LHCN-M2 (cell line): ENCODE data around the gene TPGS1. TPM values are rescaled to one million over a fixed set of nuclear protein-coding genes. Genes with fewer than 3 reads are reported as not detected.

ENCODE experiments used
- DNase-seq: peaks from one replicate; pipeline ENCODE4 v3.0.0-alpha.2; 2012; ENCODE audit warnings: low read depth
- polyA plus RNA-seq: library from polyadenylated mRNA; unstranded; fragments of >200 nt; gene quantifications from one replicate; pipeline ENCODE4 v1.2.1, GENCODE V29; 2012; ENCODE audit warnings: missing spikeins
- total RNA-seq: library from RNA; depleted of rRNA; stranded (reverse); fragments of >200 nt; gene quantifications from 2 replicates; pipeline ENCODE4 v1.2.3, GENCODE V29; 2014; rRNA removed

TPGS1 gene, protein sequence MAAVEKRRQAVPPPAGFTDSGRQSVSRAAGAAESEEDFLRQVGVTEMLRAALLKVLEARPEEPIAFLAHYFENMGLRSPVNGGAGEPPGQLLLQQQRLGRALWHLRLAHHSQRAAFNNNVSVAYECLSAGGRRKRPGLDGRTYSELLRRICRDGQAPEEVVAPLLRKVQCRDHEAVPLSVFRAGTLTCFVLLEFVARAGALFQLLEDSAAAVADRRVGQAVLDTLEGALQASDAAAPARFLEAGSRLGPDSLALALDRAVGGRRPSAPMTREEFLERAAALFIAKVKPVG
- 84.8 and 85.9 TPM in 2 replicates for total RNA-seq
- polyA plus RNA-seq: 19.2 TPM

DNA sequence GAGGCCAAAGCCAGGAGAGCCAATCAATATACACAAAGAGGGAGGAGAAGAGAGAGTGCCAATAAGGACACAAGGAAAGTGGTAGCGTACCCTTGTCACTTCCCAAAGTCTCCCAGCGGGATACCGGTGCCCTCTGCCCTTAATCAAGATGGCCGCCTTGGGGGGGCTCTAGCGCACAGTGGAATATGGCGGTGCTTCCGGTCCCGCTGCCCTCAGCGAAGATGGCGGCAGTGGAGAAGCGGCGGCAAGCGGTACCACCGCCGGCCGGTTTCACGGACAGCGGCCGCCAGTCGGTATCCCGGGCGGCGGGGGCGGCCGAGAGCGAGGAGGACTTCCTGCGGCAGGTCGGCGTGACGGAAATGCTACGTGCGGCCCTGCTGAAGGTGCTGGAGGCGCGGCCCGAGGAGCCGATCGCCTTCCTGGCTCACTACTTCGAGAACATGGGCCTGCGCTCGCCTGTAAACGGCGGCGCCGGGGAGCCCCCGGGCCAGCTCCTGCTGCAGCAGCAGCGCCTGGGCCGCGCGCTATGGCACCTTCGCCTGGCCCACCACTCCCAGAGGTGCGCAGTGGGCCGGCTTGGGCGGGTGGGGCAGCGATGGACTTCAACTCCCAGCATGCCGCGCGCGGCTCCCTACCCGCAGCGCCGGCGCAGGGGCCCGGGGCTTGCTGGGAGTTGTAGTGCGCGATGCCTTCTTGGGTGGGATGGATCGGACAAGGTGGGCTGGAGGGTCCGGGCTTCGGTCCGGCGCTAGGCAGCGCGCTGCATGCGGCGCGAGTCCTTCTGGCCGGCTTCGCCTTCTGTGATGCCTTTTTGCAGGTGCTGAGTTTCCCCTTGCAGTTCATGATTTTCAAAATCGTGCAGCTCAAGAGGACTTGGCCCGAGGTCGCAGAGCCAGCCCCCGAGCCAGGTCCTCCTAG lies at the start of gene TPGS1:
Gene TPGS1, plus strand, starts transcription at position 212 of the 918 bp plus-strand sequence. Its CDS starts 10 bp downstream, at position 222.
- DNase-seq: peak; percentile 100

DNA sequence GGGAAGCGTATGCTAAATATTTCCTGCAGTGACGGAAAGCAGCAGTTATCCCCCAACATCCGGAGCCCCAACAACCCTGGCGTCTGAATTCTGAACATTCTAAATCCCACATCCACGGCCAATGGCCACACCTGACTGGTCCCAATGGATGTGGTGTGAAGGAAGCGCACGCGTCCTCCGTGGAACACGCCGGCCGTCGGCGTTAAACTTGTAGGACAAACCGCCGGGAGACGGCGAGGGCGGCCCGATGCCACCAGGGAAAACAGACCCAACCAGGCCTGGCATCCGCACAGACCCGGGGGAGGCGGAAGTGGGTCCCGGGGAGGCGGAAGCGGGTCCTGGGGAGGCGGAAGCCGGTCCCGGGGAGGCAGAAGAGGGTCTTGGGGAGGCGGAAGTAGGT lies 49.7 kb upstream of the TPGS1 start:
- DNase-seq: no peak

DNA sequence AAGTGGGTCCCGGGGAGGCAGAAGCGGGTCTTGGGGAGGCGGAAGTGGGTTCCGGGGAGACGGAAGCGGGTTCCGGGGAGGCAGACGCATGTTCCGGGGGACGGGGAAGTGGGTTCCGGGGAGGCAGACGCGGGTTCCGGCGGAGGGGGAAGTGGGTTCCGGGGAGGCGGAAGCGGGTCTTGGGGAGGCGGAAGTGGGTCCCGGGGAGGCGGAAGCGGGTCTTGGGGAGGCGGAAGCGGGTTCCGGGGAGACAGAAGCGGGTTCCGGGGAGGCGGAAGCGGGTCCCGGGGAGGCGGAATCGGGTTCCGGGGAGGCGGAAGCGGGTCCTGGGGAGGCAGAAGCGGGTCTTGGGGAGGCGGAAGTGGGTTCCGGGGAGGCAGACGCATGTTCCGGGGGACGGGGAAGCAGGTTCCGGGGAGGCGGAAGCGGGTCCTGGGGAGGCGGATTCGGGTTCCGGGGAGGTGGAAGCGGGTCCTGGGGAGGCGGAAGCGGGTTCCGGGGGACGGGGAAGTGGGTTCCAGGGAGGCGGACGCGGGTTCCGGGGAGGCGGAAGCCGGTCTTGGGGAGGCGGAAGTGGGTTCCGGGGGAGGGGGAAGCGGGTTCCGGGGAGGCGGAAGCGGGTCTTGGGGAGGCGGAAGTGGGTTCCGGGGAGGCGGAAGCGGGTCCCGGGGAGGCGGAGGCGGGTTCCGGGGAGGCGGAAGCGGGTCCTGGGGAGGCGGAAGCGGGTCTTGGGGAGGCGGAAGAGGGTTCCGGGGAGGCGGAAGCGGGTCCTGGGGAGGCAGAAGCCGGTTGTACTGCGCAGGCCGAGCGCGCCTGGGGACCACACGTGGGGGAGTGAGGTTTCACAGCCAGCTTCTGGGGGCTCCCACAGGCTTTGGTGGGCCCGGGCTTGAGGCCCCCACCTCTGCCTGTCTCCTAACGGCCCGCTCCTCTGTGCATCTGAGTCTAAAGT lies 48.9 kb upstream of the TPGS1 start:
- DNase-seq: no peak

DNA sequence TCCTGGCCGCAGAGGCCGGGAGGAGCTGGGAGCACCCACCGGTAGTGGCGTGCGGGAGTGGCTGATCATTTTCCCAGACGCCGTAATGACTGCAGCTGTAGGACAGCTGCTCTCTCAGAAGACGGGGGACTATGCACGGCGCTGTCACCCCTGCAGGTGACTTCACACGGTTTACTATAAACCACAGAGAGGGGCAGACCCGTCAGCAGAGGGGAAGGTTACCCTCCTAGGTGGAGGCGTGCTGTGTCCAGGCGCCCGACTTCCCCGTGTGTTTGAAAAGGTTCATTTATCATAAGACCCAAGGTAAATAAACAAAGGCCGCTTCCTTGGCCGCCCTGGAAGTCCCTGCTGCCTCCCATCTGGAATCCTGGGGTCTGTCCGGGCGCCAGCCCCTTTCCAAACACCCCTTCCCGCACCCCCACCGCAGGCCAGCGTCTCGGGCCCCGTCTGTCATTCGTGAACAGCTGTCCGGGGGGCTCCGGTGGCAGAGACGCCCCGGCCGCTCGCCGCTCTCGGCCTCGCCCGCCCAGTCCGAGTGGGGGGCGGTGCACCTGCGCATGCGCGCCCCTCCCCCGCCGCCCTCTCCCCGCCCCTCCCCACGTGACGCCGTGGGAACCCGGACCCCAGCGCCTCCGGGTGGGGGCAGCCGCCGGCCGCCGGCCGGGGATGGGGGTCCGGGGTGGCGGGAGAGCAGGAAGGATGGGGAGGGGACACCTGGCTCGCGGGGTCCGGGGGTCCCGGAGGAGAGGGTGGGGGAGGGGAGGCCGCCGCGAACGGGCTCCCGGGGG lies 47.4 kb upstream of the TPGS1 start:
- DNase-seq: peak; percentile 29

DNA sequence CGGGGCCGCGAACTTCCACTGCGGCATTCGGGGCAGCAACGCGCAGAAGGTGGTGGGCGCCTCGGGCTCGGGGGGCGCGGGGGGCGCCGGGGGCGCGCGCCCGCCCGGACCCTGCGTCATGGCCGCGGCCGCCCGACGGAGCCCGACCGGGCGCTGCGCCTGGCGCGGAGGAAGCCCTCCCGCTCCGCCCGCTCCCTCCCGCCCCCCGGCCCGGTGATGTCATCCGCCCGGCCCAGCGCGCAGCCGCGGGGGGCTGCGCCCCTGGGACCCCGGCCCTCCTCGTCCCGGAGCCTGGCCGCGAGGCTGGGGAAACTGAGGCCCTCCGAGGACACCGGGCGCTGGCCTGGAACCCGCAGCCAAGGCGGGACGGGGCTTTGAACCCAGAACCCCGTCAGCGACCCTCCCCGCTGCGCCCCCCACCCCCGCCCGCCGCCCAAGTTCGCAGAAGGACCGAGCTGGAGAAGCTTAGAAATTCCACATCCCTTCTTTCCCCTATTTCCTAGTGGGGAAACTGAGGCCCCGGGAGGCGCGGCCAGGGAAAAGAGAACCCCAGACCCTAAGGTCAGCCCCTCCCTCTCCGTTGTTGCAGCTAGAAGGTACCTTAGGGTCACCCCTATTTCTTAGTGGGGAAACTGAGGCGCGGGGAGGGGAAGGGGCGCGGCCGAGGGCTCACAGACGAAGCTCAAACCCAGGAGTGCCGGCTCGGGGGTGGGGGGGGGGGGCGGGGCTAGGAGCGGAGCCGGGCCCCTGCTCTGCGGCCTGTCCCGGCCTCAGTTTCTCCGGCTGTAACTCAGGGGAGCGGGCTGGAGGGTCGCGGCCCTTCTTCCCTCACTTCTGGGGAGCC lies 46.2 kb upstream of the TPGS1 start, which contains the start of gene SHC2:
Gene SHC2, minus strand, starts transcription at position 157 of the 844 bp plus-strand sequence. Its CDS starts 37 bp downstream, at position 120.
- no peak for DNase-seq

DNA sequence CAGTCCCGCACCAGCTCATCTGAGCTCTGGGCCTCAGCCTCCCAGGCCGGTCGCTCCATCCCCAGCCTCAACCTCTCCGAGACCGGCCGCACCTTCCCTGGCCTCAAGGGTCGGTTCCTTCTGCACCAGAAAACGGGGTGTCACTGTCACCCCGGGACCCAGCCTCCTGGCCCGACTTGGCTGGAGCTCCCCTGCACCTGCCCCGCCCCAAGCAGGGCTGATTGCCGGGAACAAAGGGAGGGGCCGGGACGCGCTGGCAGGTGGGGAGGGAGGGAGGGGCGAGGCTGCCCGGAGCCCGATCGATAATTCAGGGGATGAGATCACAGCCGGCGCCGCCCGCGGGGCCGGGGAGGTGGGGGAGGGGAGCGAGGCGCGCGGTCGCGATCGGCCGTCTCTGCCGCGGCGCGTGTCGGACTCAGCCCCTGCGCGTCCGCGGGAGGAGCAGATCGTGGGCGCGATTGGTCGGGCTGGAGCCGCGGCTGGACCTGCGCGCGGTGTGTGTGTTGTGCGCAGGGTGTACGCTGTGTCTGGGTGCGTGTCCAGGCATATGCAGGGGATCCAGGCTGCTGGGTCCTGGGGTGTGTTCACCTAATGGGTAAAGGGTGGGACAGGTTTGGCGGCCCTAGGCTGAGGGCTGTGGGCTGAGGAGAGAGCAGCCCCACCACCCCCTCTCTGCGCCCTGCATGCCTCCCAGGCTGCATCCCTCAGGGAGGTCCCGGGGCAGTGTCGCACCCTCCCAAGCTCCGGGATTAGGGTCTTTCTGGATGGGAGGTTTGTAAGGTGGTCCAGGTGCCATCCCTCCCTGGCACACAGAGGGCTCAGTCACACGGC lies 45.4 kb upstream of the TPGS1 start:
- no peak for DNase-seq

DNA sequence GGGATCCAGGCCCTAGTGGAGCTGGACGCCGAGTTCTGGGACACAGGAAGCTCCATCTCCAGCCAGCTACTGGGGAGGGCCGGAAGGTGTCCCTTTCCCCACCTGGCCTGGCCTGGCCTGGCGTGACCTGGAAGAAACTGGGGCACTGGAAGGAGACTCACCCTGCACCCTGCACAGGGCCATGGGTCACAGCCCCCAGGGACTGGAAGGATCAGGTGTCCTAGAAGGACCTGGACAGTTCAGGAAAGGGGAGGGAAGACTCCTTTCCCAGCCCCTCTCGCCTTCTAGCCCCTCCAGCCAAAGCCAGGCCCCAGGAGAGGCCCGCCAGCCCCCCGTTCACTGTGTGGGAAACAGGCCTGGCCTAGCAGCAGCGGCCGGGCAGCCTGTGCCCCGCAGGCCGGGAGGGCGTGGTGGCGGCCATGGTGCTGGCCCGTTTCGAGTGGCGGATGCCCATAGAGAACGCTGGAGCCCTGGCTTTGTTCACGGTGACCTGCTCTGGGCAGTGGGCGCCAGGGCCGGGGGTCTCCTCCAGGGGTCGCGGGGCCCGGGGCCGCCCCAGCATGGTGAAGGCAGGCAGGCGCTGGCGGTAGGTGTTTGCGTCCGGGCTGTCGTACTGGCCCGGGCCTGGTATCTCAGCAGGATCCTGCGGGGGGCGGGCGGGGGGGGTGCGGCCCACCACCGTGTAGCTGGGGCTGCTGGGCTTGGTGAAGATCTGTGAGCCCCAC lies 43.7 kb upstream of the TPGS1 start:
- no peak for DNase-seq

DNA sequence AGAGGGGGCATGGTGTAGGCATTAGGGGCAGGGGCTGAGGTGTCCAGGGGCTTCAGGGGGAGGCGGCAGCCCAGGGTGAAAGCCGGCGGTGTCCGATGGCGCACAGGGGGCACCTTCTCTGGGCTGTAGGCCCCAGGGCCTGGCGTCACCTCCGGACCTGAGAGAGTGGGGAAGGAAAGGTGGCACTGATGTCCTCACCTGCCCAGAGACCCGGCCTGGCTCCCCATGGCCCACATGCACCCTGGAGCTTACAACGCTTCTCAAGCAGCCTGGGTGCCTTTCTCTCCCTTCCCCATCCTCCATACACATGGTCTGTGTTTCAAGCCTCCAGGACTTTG lies 43.1 kb upstream of the TPGS1 start:
- no peak for DNase-seq

DNA sequence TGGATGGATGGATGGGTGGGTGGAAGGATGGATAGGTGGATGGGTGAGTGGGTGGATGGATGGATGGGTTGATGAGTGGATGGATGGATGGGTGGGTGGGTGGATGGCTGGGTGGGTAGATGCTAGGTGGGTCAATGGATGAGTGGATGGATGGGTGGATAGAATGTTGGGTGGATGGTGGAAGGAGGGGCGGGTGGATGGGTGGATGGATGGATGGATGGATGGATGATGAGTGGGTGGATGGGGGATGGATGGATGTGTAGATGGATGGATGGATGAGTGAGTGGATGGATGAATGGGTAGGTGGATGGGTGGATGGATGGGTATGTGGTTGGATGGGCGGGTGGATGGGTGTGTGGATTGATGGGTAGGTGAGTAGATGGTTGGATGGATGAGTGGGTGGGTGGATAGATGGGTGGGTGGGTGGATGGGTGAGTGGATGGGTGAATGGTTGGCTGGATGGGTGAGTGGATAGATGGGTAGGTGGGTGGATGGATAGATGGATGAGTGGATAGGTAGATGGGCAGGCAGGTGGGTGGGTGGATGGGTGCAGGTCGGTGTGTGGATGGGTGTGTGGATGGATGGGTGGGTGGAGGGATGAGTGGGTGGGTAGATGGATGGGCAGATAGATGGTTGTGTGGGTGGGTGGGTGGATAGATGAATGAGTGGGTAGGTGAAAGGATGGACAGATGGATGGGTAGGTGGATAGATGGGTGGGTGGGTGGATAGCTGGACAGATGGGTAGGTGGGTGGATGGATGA lies 42.1 kb upstream of the TPGS1 start:
- no peak for DNase-seq

DNA sequence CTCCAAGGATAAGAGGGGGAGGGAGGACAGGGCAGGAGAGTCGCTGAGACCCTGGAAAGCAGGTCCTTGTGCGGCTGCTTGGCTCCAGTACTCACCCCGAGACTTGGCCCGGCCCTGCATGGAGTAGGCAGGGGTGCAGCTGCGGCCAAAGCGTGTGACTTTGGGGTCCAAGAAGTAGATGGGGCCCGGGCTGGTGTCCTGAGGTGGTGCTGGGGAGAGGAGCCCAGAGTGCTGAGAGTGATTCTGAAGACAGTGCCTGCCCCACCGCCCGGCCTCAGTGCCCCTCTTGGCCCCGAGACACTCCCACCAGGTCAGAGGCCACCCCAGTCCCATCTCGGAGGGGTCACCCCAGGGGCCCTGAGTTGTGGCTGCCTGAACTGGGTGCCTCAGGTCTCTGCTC lies 39.7 kb upstream of the TPGS1 start:
- DNase-seq: no peak

DNA sequence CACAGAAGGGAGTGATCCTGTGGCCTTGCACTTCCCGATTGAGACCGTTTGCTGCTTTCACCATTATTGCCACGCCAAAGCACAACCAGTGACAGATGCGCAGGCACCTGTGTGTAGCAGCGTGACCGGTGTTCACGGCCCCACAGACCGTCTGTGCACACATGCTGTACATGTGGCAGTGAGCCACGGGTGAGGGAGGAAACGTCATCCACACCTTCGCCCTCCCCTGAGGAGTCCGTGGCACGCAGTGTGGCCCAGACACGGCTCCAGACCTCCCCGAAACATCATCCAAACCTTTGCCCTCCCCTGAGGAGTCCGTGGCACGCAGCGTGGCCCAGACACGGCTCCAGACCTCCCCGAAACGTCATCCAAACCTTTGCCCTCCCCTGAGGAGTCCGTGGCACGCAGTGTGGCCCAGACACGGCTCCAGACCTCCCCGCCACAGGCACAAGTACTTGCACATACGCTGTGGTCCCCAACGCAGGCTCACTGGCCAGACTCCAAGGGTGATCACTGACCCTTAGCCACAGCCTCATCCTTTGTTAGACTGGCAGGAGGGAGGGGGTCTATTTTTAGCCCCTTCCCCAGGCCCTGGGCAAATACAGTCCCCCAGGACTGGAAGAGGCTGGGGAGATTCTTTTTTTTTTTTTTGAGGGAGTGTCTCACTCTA lies 38.6 kb upstream of the TPGS1 start:
- no peak for DNase-seq

DNA sequence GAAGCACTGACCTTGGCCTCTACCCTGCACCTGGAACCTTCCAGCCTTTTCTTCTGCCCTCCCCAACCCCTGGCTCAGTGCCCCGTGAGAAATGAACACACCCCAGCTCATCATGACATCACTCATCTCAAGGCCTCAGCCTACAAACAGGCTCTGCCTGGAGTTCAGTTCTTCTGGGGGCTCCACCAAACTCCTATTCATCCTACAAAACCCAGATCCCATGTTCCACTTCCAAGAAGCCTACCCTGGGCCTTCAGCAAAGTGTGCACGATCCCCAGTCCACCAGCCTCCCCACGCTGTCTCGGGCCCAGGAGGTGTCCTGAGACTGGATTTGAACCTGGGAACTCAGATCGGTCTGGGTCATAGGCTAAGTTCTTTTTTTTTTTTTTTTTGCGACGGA lies 37.5 kb upstream of the TPGS1 start:
- no peak for DNase-seq

DNA sequence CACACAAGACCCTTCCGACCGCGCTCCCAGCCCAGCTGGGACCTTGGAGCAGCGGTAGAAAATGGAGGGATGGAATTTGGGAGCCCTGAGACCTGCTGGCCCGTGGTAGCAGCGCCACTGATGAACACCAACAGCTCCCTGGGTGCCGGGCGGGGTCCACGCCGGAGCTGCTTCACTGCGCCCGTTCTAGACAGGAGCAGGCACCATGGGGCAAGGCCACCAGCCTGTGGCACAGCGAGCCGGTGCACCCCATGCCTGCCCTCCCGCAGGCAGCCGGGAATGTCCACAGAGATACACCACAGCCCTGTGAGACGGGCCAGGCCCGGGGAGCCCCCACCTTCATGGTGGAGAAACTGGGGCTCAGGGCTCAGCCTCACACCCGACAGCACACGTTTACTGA lies 36.6 kb upstream of the TPGS1 start:
- no peak for DNase-seq

DNA sequence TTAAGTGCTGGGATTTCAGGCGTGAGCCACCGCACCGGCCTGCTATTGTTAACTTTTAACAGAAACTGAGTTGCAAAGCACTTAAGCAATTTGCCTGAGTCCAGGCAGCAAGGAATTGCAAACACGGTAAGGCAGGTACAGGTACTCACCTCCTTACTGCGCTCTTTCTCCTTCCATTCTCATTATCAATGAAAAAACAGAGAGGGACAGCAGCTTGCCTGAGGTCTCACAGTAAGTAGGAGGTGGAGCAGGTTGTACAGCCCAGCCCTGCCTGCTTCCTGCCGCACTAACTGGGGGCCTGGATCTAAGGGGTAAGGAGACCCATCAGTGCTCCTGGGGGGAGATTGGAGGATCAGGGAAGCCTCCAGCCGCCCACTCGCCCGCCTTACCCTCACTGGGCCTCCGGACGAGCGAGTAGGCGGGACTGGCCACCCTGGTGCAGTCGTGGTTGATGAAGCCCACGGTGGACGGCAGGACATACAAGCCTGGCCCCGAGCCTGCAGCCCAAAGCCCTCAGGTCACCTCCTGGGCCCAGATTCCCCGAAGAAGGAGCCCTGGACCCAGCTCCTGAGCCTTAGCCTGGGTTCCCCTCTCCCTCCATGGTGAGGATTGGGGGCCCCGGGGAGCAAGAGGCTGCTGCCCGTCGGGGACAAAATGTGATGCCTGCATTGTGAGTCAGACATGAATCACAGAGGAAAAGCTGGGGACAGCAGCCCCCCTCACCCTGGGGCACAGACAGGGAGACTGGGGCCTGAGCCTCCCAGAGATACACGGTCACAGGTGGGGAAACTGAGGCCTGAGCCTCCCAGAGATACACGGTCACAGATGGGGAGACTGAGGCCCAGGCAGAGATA lies 35.1 kb upstream of the TPGS1 start:
- DNase-seq: peak; percentile 26

DNA sequence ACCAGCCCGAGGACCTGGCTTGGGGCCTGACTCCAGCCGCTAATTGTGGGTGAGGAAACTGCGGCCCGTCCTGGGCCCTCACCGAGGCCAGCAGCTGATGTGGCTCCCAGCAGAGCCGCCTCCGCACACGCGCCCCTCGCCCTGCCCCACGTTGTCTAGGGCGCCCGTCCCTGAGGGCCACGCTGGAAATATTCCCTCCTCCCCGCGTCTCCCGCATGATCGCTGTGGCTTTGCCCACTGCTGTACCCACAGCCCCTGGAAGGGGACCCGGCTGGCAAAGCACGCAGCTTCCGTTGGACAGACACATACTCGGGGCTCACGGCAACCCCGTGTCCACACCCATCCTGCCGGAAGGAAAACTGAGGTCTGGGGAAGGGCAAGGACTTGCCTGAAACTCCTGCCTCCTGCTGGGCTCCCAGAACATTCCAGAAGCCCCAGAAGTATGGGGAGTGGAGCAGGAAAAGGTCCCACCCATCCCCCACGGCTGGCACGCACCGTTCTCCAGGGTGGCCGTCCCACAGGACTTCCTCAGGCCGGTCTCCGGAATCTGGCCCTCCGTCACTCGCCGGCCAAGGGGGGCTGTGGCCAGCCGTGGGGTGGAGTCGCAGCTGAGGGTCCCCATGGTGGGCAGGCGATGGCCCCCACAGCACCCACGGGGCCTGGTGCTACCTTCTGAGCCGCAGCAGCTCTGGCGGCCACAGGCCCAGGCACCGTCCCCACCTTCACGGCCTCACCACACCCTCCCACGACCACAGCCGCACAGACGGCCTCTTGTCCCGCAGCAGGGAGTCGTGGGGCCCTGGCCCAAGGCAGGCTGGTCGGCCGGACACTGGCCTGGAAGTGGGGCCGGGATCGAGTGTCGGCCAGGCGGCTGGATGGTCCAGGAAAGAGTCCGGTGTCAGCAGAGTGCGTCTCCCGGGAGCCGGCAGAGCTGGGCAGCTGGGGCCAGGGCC lies 32.9 kb upstream of the TPGS1 start:
- no peak for DNase-seq
